ENCODE measurements around the gene ZNRF2. TPM values are rescaled to one million over a fixed set of nuclear protein-coding genes. Genes with fewer than 3 reads are reported as not detected.

ZNRF2 gene
- total and polyA plus RNA-seq, 2 donors (not counting 3 experiments of a cell fraction or from before 2014, with no cell fraction given), result 1.4 to 5.9 TPM

GRCh38 chr7:30241767-30242166, 42.6 kb upstream of the ZNRF2 start:
- Histone ChIP-seq H3K4me3 (replicated peaks in 1 of 3; ENCODE audit: insufficient read depth in 1 of 3, low read depth in 1 of 3, low read length in 3 of 3) (no peak overlapping the region), H3K27me3 (ENCODE audit: control insufficient read depth in 2 of 2, insufficient read depth in 2 of 2, low read length in 2 of 2) (peaks cover 4 to 8% of the 10 kb centered on the region in 2 experiments), H3K4me2 (ENCODE audit: insufficient read depth, low read length) (no peak overlapping the region), H3K9me3 (replicated peaks; ENCODE audit: control insufficient read depth, insufficient read depth, low read length) (no peaks in the 10 kb centered on the region), H3K79me2 (ENCODE audit: control insufficient read depth, insufficient read depth, low read length) (no peaks in the 10 kb centered on the region), H4K20me1 (replicated peaks; ENCODE audit: control insufficient read depth, extremely low read depth, insufficient read depth, low read length) (no peaks in the 10 kb centered on the region), H3K4me1 (ENCODE audit: control insufficient read depth, extremely low read depth, insufficient read depth, low read length) (no peaks in the 10 kb centered on the region), H3K9me1 (replicated peaks; ENCODE audit: control insufficient read depth, extremely low read depth, insufficient read depth, low read length) (no peaks in the 10 kb centered on the region), H3K36me3 (ENCODE audit: control insufficient read depth in 2 of 2, extremely low read depth in 1 of 2, insufficient read depth in 2 of 2, low read length in 2 of 2) (no peaks in the 10 kb centered on the region), H3K27ac (ENCODE audit: insufficient read depth, low read depth, low read length) (no peak overlapping the region), H3K9ac (replicated peaks; ENCODE audit: extremely low read depth, insufficient read depth, low read length) (no peak overlapping the region), H2AFZ (ENCODE audit: low read depth, low read length) (no peak overlapping the region)
- ChIA-PET POLR2A (no interaction called here), CTCF (no interaction called here)
- BruUV-seq (replicated peaks), result no TSS peak
- no peak for TF ChIP-seq CTCF (IDR thresholded peaks at IDR 0.05; ENCODE audit: extremely low read depth in 1 of 2, insufficient read depth in 1 of 2, low read depth in 1 of 2, low read length in 2 of 2)
- TF ChIP-seq MYC (IDR thresholded peaks at IDR 0.05; ENCODE audit: low read depth, low read length), result no peak
- no peak for TF ChIP-seq POLR2A (IDR thresholded peaks at IDR 0.05; ENCODE audit: low read depth, low read length)
- no peak for TF ChIP-seq POLR2AphosphoS5 (IDR thresholded peaks at IDR 0.05; ENCODE audit: insufficient read depth, low read depth, low read length)
- no peak for TF ChIP-seq MAX (IDR thresholded peaks at IDR 0.05; ENCODE audit: insufficient read depth, insufficient read length)
- TF ChIP-seq FOS (IDR thresholded peaks at IDR 0.05; ENCODE audit: borderline replicate concordance, insufficient read depth, low read length), result no peak
- TF ChIP-seq EZH2 (IDR thresholded peaks at IDR 0.05; ENCODE audit: borderline replicate concordance, low read depth, low read length, severe bottlenecking), result no peak
- no peak for TF ChIP-seq GATA2 (IDR thresholded peaks at IDR 0.05; ENCODE audit: insufficient read depth, insufficient read length, low read depth, low read length)
- no peak for TF ChIP-seq JUN (IDR thresholded peaks at IDR 0.05; ENCODE audit: borderline replicate concordance, insufficient read depth, insufficient read length, low read depth)
- DNase-seq (ENCODE audit: low read depth, low spot score) (no peak), FAIRE-seq (no peak)
- intact Hi-C loops (cut with micrococcal nuclease) (no loop called here), dilution Hi-C loops (cut with MboI; ENCODE audit: extremely low pct_ligation_motif_present, low sequenced_read_pairs) (no loop called here)

Measured in endothelial cell of umbilical vein (primary cell).